Measurements from ENCODE around the gene DUSP5.

DUSP5 gene

GRCh38 chr10:110500515-110500905, 2.8 kb downstream of the DUSP5 start:
- DNase-seq (ENCODE audit: low spot score) = no peak

- DNase-seq (ENCODE audit: low spot score) = peak; percentile 67
Measured at GRCh38 chr10:110501142-110501937, 3.6 kb downstream of the DUSP5 start.

- DNase-seq (ENCODE audit: low spot score) = no peak
Measured at GRCh38 chr10:110502072-110502845, 4.6 kb downstream of the DUSP5 start.

- DNase-seq (ENCODE audit: low spot score) = no peak
Measured at GRCh38 chr10:110502851-110503301, 5.2 kb downstream of the DUSP5 start.

- DNase-seq (ENCODE audit: low spot score) = no peak
Measured at GRCh38 chr10:110503528-110504110, 5.9 kb downstream of the DUSP5 start.

GRCh38 chr10:110504111-110504735, 6.5 kb downstream of the DUSP5 start:
- no peak for DNase-seq (ENCODE audit: low spot score)

GRCh38 chr10:110505130-110505770, 7.5 kb downstream of the DUSP5 start:
- no peak for DNase-seq (ENCODE audit: low spot score)

GRCh38 chr10:110506448-110506847, 8.7 kb downstream of the DUSP5 start:
- no peak for DNase-seq (ENCODE audit: low spot score)

GRCh38 chr10:110507346-110507745, 9.6 kb downstream of the DUSP5 start:
- DNase-seq (ENCODE audit: low spot score) = no peak

- no peak for DNase-seq (ENCODE audit: low spot score)
Measured at GRCh38 chr10:110508159-110508788, 10.6 kb downstream of the DUSP5 start.

- no peak for DNase-seq (ENCODE audit: low spot score)
Measured at GRCh38 chr10:110508806-110509544, 11.3 kb downstream of the DUSP5 start.

- DNase-seq (ENCODE audit: low spot score) = no peak
Measured at GRCh38 chr10:110509560-110509959, 11.9 kb downstream of the DUSP5 start.

GRCh38 chr10:110510086-110510485, 12.4 kb downstream of the DUSP5 start:
- DNase-seq (ENCODE audit: low spot score) = no peak

- no peak for DNase-seq (ENCODE audit: low spot score)
Measured at GRCh38 chr10:110510730-110511129, 13.0 kb downstream of the DUSP5 start.

GRCh38 chr10:110511734-110512449, 14.2 kb downstream of the DUSP5 start:
- DNase-seq (ENCODE audit: low spot score) = no peak

GRCh38 chr10:110512461-110513187, 14.9 kb downstream of the DUSP5 start:
- no peak for DNase-seq (ENCODE audit: low spot score)

- DNase-seq (ENCODE audit: low spot score) = no peak
Measured at GRCh38 chr10:110513949-110514348, 16.2 kb downstream of the DUSP5 start.

GRCh38 chr10:110514848-110515247, 17.1 kb downstream of the DUSP5 start:
- no peak for DNase-seq (ENCODE audit: low spot score)

GRCh38 chr10:110516815-110517492, 19.2 kb downstream of the DUSP5 start:
- no peak for DNase-seq (ENCODE audit: low spot score)

Measured in HuH-7.5 (cell line).